ENCODE results near the gene LINS1. TPM values are rescaled to one million over a fixed set of nuclear protein-coding genes. Genes with fewer than 3 reads are reported as not detected.

Gene LINS1
- total and polyA plus RNA-seq, 2 of the 8 experiments (the other 6 are each of a cell fraction or from before 2014, with no cell fraction given): 4.2 to 8.1 TPM

GRCh38 chr15:100592898-100593297 is 9.1 kb downstream of the LINS1 start:
- Histone ChIP-seq H4K8ac (ENCODE audit: extremely low read depth, insufficient read depth, low read length) (no peak overlapping the region), H3K56ac (replicated peaks; ENCODE audit: insufficient read length, low read depth, low read length) (no peak overlapping the region), H3K9ac (replicated peaks in 1 of 4; ENCODE audit: extremely low read depth in 1 of 4, low read depth in 3 of 4, low read length in 3 of 4) (no peak overlapping the region), H2BK15ac (ENCODE audit: low read length) (no peak overlapping the region), H3K4me1 (replicated peaks in 1 of 4; ENCODE audit: control insufficient read depth in 3 of 4, insufficient read depth in 4 of 4, low read length in 3 of 4) (no peaks in the 10 kb centered on the region), H2BK120ac (replicated peaks; ENCODE audit: low read depth, low read length) (no peak overlapping the region), H3K27me3 (replicated peaks in 1 of 4; ENCODE audit: control insufficient read depth in 3 of 4, extremely low read depth in 1 of 4, insufficient read depth in 3 of 4, low read length in 3 of 4) (no peaks in the 10 kb centered on the region), H2AK5ac (ENCODE audit: low read depth, low read length) (no peak overlapping the region), H3K14ac (ENCODE audit: insufficient read length) (no peak overlapping the region), H3K4ac (replicated peaks; ENCODE audit: insufficient read length, low read depth, low read length) (no peak overlapping the region), H3K23ac (ENCODE audit: insufficient read length) (no peak overlapping the region), H4K5ac (ENCODE audit: insufficient read length, low read depth, low read length) (no peak overlapping the region), H2BK20ac (ENCODE audit: low read length) (no peak overlapping the region), H3K4me3 (ENCODE audit: extremely low read depth in 1 of 4, insufficient read depth in 2 of 4, low read depth in 3 of 4, low read length in 4 of 4) (no peak overlapping the region), H3K36me3 (ENCODE audit: control insufficient read depth in 2 of 4, insufficient read depth in 4 of 4, low read length in 3 of 4) (no peaks in the 10 kb centered on the region), H3K18ac (ENCODE audit: extremely low read depth, low read length) (no peak overlapping the region), H3K4me2 (ENCODE audit: insufficient read depth in 1 of 2, low read depth in 2 of 2, low read length in 2 of 2) (no peak overlapping the region), H3K79me1 (ENCODE audit: low read depth, low read length) (no peaks in the 10 kb centered on the region; the same call in 1 of the 2 replicates), H2BK5ac (ENCODE audit: low read depth, low read length) (no peak overlapping the region), H3K79me2 (ENCODE audit: control insufficient read depth in 1 of 2, insufficient read depth in 2 of 2, low read length in 2 of 2) (peaks cover 0 to 6% of the 10 kb centered on the region in 2 experiments; a peak in 2 of 4 replicates), H3K23me2 (ENCODE audit: low read depth, low read length) (no peaks in the 10 kb centered on the region), H2AFZ (ENCODE audit: low read length) (no peak overlapping the region), H3K9me3 (ENCODE audit: insufficient read depth in 2 of 2, low read depth in 1 of 2, low read length in 1 of 2) (peaks cover 25 to 33% of the 10 kb centered on the region in 2 experiments), H2BK12ac (ENCODE audit: low read depth, low read length) (no peak overlapping the region), H4K91ac (replicated peaks; ENCODE audit: insufficient read length, low read length) (no peak overlapping the region), H4K20me1 (replicated peaks in 1 of 2; ENCODE audit: control insufficient read depth in 1 of 2, insufficient read depth in 2 of 2, low read length in 2 of 2) (no peaks in the 10 kb centered on the region), H3K27ac (ENCODE audit: low read depth, low read length) (no peak overlapping the region)
- WGBS, 2 experiments (ENCODE audit: extremely low coverage in 1 of 2, insufficient coverage in 1 of 2, insufficient read length in 1 of 2, insufficient replicate concordance in 2 of 2, low coverage in 1 of 2, low lambda C conversion rate in 2 of 2, missing lambda C conversion rate in 1 of 2): 92% methylated on average over 3 of the region's 3 CpGs; no CpG with 5 or more reads in 1 of the 2 experiments
- ChIA-PET CTCF (ENCODE audit: partially characterized antibody) (interaction anchor here (1.1 kb wide), 1 partner anchor 254 kb away, joined by 4 read pairs; no protein-coding TSS in a partner anchor), POLR2A (ENCODE audit: partially characterized antibody) (no interaction called here)
- FAIRE-seq (no peak), DNase-seq (ENCODE audit: low read depth in 1 of 2, low spot score in 2 of 2) (no peak)
- TF ChIP-seq SAP30 (IDR thresholded peaks at IDR 0.05; ENCODE audit: insufficient read depth, insufficient replicate concordance, low read length): no peak
- no peak for TF ChIP-seq EGR1 (IDR thresholded peaks at IDR 0.05; ENCODE audit: borderline replicate concordance, low read depth, low read length)
- TF ChIP-seq MAX (IDR thresholded peaks at IDR 0.05): no peak
- TF ChIP-seq EZH2 (IDR thresholded peaks at IDR 0.05; ENCODE audit: low read depth, low read length, severe bottlenecking): no peak
- no peak for TF ChIP-seq E2F6 (IDR thresholded peaks at IDR 0.05)
- no peak for TF ChIP-seq SIN3A (conservative IDR thresholded peaks at IDR 0.05 in 1 of 2, IDR thresholded peaks at IDR 0.05 in 1 of 2; ENCODE audit: low read depth in 1 of 2, low read length in 2 of 2)
- TF ChIP-seq EP300 (IDR thresholded peaks at IDR 0.05; ENCODE audit: borderline replicate concordance in 1 of 2, low read depth in 2 of 2, low read length in 2 of 2): no peak
- no peak for TF ChIP-seq KDM4A (IDR thresholded peaks at IDR 0.05; ENCODE audit: low read depth, low read length, severe bottlenecking)

Data from H1 (cell line).